GM12873 (cell line): ENCODE data around the gene C1orf94.

ENCODE experiments used
- CTCF ChIP-seq: IDR thresholded peaks from 2 replicates; pipeline ENCODE4 v1.5.1; 2012; ENCODE audit warnings: low read depth, mild to moderate bottlenecking, moderate library complexity, low read length, control low read depth; ENCODE audit not compliant: insufficient read depth; ENCODE audit errors: missing control alignments

C1orf94 gene

DNA sequence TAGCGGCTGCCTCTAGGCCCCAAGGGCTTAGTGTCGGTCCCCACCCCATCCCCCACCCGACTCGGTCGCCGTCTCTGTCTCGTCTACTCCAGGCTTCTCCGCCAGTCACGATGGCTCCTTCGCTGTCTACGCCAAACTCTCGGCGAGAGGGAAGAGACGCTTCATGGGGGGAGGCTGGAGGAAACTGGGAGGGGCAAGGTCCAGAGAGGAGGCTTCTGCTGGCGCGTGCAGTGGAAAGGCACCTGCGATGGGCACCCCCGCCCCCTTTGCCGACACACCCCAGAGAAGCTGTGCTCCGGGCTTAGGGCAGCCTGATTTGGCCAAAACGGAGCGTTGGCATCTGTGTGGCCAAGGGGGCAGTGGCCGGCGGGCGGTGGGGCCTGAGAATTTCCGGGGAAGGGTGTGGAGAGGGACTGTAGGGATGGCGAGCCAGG is 10.5 kb upstream of the C1orf94 start:
- TF ChIP-seq CTCF = no peak

DNA sequence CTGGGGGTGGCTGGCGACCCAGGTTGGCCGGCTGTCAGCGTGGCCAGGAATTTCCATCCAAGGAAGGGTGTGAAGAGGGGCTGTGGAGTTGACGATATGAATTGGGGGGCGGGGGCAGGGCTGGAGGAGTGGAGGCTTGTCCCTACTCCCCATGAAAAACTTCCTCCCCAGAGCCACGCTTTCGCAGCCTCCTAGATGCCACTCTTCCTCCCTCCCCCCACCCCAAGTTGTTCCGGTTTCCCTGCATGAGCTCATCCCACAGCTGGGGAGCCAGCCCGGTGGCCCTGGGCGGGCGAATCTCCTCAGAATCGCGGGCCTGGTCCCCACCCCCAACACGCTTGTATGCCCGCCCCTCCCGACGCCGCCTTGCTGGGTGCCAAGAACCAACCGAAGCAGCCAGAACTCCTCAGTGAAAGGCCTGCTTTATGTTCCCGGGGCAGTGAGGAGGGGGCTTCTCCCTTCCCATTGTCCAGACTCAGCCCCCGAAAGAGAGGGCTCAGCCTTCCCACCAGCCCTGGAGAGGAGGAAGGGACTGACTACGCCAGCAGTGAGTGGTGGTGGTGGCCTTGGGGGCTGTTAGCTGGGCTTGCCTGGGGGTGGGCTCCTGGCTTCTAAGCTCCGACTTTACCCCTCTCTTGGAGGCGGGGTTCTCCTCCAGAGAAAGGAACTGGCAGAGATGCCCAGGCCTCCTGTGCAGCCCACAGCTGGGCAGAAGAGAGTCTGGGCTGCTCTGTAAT is 9.9 kb upstream of the C1orf94 start:
- no peak for TF ChIP-seq CTCF

DNA sequence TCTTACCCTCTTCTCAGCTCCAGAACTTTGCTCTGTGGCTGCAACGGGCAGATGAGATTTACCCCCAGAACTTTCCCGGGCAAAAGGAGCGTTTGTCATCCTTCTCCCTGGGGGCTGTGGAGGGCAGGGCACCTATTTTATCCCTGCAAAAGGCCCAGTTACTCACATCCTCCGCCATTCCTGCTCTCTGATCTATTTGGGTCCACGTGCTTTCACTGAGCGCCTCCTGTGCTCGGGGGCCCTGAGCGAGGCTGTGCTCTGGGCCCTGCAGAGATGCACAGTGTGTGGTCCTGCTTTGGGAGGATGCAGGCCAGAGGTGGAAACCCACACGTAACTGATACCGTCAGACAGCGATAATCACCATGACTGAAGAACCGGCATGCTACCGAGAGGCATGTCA is 9.3 kb upstream of the C1orf94 start:
- no peak for TF ChIP-seq CTCF

- TF ChIP-seq CTCF = no peak
Measured at GRCh38 chr1:34175744-34176143, 963 bp upstream of the C1orf94 start.

GRCh38 chr1:34178072-34178471 is 1.4 kb downstream of the C1orf94 start:
- TF ChIP-seq CTCF = no peak

GRCh38 chr1:34186741-34187494 is 10.2 kb downstream of the C1orf94 start:
- TF ChIP-seq CTCF = no peak

- no peak for TF ChIP-seq CTCF
Measured at GRCh38 chr1:34188418-34188817, 11.7 kb downstream of the C1orf94 start.
